ENCODE results near the gene RHOG.

DNA sequence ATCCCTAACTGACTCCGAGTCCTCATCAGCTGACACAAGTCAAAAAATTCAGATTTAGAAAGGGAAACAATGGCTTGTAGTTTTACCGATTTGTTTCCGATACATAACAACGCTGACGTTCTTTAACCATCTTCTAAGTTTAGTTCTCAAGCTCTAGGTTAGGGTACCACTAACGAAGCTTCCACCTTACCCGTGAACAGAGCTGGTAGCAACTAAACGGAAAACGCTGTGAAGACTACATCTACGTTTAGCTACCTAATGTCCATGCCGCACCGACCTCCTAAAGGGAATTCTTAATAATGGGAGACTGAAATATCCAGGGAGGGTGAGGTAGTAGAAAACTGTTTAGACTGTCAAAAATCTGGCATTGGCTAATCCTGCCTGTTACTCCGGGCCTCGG is 44.4 kb downstream of the RHOG start:
- TF ChIP-seq, protein P1, sequence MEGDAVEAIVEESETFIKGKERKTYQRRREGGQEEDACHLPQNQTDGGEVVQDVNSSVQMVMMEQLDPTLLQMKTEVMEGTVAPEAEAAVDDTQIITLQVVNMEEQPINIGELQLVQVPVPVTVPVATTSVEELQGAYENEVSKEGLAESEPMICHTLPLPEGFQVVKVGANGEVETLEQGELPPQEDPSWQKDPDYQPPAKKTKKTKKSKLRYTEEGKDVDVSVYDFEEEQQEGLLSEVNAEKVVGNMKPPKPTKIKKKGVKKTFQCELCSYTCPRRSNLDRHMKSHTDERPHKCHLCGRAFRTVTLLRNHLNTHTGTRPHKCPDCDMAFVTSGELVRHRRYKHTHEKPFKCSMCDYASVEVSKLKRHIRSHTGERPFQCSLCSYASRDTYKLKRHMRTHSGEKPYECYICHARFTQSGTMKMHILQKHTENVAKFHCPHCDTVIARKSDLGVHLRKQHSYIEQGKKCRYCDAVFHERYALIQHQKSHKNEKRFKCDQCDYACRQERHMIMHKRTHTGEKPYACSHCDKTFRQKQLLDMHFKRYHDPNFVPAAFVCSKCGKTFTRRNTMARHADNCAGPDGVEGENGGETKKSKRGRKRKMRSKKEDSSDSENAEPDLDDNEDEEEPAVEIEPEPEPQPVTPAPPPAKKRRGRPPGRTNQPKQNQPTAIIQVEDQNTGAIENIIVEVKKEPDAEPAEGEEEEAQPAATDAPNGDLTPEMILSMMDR (IDR thresholded peaks at IDR 0.05): no peak
- TF ChIP-seq HOXB13 (CRISPR knock-in tag; IDR thresholded peaks at IDR 0.05; ENCODE audit: low read depth) (no peak), MAFK (IDR thresholded peaks at IDR 0.05; ENCODE audit: partially characterized antibody) (no peak), ZFP36 (IDR thresholded peaks at IDR 0.05; ENCODE audit: borderline replicate concordance, partially characterized antibody) (no peak), JUNB (IDR thresholded peaks at IDR 0.05) (no peak)
